GM19467 (cell line): ENCODE results near the gene STMP1.
A peak's percentile ranks its signal among the peaks of the same experiment; 100 is the strongest.
"Not testable (repeated sequence)": the region's sequence is repeated elsewhere in the genome, so short reads cannot be mapped to it uniquely, and the experiment has no call there.

Experiments
- ATAC-seq: cut with Tn5 transposase; IDR thresholded peaks from one replicate; pipeline ENCODE4 v1.9.1; 2021; ENCODE audit warnings: mild to moderate bottlenecking, moderate library complexity; ENCODE audit not compliant: unreplicated experiment

STMP1 gene

GRCh38 chr7:135662373-135663114, at the start of gene STMP1:
Gene STMP1, plus strand, starts transcription at chr7:135662514.
- peak; percentile 95 for ATAC-seq

GRCh38 chr7:135616136-135616535, 46.2 kb upstream of the STMP1 start:
- no peak for ATAC-seq

GRCh38 chr7:135617781-135618180, 44.5 kb upstream of the STMP1 start:
- no peak for ATAC-seq

- no peak for ATAC-seq
Observed at GRCh38 chr7:135618510-135618909, 43.8 kb upstream of the STMP1 start.

- ATAC-seq = no peak
Observed at GRCh38 chr7:135620447-135620846, 41.9 kb upstream of the STMP1 start.

GRCh38 chr7:135620980-135621850, 41.1 kb upstream of the STMP1 start:
- ATAC-seq = no peak

- ATAC-seq = no peak
Observed at GRCh38 chr7:135634191-135634878, 28.0 kb upstream of the STMP1 start.

- ATAC-seq = not testable (repeated sequence)
Observed at GRCh38 chr7:135639690-135640089, 22.6 kb upstream of the STMP1 start.

GRCh38 chr7:135644154-135644553, 18.2 kb upstream of the STMP1 start:
- no peak for ATAC-seq

GRCh38 chr7:135644729-135645128, 17.6 kb upstream of the STMP1 start:
- no peak for ATAC-seq

- ATAC-seq = no peak
Observed at GRCh38 chr7:135645296-135645904, 16.9 kb upstream of the STMP1 start.

- no peak for ATAC-seq
Observed at GRCh38 chr7:135647755-135648154, 14.6 kb upstream of the STMP1 start.

GRCh38 chr7:135648235-135648634, 14.1 kb upstream of the STMP1 start:
- no peak for ATAC-seq

GRCh38 chr7:135650831-135651573, 11.3 kb upstream of the STMP1 start:
- no peak for ATAC-seq

- ATAC-seq = no peak
Observed at GRCh38 chr7:135653340-135654080, 8.8 kb upstream of the STMP1 start.

GRCh38 chr7:135658564-135658963, 3.8 kb upstream of the STMP1 start:
- no peak for ATAC-seq

- ATAC-seq = no peak
Observed at GRCh38 chr7:135659159-135659846, 3.0 kb upstream of the STMP1 start.

- no peak for ATAC-seq
Observed at GRCh38 chr7:135661311-135662122, 797 bp upstream of the STMP1 start.

GRCh38 chr7:135662123-135662372, 266 bp upstream of the STMP1 start:
- ATAC-seq = no peak
